ENCODE measurements around the gene SPOP.

The SPOP gene

DNA sequence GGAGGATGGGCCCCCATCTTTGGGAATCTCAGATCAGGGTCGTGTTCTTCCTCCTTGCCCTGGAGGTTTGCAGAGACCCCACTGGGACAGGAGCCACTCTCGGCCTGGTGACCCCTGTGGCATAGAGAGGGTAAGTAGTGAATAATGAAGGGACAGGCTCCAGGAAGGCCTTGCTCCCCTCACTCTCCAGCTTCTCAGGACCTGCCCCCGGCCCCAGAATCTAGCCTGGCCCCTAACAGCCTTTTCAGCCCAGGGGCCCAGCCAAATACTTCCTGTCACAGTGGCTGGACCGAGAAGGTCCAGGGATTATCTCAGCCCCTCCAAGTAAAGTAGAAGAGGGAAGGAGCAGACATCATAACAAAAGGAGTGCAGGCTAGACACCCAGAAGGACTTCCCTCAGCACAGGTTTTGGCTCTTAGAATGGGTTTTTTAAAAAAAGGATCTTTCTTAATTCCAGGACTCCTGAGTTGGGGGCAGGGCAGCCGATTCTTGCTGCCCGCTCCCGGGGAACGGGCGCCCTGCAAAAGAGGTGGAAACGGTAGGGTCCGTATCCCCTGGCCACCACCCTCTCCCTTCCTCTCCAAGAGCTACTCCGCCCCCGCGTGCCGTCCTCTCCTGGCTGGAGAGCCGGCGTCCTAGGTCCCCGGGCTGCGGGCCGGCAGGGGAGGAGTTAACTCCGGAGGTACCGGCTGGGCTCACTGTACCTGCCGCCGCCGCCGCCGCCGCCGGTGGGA, 102.8 kb downstream of the SPOP start:
- TF ChIP-seq, protein P1, sequence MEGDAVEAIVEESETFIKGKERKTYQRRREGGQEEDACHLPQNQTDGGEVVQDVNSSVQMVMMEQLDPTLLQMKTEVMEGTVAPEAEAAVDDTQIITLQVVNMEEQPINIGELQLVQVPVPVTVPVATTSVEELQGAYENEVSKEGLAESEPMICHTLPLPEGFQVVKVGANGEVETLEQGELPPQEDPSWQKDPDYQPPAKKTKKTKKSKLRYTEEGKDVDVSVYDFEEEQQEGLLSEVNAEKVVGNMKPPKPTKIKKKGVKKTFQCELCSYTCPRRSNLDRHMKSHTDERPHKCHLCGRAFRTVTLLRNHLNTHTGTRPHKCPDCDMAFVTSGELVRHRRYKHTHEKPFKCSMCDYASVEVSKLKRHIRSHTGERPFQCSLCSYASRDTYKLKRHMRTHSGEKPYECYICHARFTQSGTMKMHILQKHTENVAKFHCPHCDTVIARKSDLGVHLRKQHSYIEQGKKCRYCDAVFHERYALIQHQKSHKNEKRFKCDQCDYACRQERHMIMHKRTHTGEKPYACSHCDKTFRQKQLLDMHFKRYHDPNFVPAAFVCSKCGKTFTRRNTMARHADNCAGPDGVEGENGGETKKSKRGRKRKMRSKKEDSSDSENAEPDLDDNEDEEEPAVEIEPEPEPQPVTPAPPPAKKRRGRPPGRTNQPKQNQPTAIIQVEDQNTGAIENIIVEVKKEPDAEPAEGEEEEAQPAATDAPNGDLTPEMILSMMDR (IDR thresholded peaks at IDR 0.05; ENCODE audit: extremely low read depth, missing control alignments): no peak
- no peak for DNase-seq (ENCODE audit: low spot score)

DNA sequence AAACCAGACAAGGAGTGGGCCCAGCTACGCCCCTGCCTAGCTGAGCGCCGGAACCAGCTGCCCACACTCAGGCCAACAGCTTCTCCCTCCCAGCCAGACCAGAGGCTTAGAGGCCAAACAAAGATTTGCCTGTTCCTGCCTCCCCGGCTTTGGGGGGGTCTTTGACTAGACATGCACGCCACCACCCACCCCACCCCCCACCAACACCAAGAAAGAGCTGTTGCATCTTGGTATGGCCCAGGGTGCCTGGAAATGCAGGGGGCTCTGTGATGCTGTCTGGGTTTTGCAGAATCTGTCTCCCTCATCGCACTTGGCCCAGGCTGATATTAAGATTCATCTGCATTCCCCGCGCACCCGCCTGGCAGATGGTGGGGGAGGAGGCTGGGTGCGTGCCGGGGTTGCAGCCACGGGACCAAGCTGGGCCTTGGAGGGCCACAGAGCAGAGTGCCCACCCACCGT, 103.5 kb downstream of the SPOP start:
- TF ChIP-seq, protein P1 (IDR thresholded peaks at IDR 0.05; ENCODE audit: extremely low read depth, missing control alignments): no peak
- no peak for DNase-seq (ENCODE audit: low spot score)

DNA sequence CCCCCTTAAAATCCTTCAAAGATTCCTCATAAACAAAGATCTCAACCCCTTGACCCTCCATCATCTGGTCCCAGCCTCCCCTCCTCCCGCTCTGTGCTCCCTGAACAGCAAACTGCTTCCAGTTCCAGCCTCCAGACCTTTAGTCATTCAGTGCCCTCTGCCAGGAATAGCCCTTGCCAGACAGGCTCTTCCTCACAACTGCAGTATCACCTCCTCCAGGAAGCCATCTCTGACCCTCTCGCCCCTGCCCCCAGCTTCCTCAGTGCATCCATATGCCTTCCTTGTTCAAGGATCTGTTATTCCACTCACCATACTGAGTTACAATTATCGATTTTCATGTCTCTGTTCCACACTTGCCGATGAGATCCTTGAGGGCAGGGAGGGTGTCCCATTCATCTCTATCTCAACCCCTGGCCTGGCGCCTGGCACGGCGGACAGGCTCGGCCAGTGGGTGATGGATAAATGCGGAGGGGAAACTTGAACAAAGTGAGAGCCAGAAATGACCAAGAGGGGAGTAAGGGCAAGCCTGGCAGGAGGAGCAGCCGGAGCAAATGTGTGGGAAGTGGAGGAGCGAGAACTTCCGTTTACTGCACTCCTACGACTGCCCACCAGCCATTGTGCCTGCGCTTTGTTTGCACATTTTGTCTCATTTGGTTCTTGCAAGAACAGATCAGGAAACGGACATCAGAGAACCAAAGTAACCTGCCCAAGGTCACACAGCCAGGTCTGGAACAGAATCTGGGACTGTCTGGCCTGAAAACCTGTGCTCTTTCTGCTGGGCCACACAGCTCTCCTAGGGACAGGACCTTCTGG, 104.2 kb downstream of the SPOP start:
- DNase-seq (ENCODE audit: low spot score): no peak
- TF ChIP-seq, protein P1 (IDR thresholded peaks at IDR 0.05; ENCODE audit: extremely low read depth, missing control alignments): no peak

- TF ChIP-seq, protein P1 (IDR thresholded peaks at IDR 0.05; ENCODE audit: extremely low read depth, missing control alignments): no peak
- no peak for DNase-seq (ENCODE audit: low spot score)
Measured at GRCh38 chr17:49572806-49573420, 105.0 kb downstream of the SPOP start.

DNA sequence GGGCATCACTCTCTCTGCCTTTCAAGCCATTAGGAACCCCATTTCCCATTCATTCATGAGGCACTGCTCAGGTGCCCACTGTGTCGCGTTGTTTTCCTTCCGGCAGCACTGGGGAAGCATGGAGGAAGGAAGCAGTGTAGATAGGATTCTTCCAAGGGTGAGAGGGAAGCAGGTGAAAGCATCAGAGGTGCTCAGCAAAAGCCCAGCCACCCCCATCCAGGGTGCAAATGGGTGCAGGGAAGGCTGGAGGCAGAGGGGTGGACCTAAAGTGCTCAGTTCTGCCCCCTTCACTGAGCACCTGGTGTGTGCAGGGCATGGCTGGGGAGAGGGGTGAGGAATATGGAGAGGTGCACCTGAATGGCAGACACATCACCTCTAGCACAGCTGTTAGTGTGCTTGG, 105.7 kb downstream of the SPOP start:
- no peak for DNase-seq (ENCODE audit: low spot score)
- TF ChIP-seq, protein P1 (IDR thresholded peaks at IDR 0.05; ENCODE audit: extremely low read depth, missing control alignments): no peak

- no peak for DNase-seq (ENCODE audit: low spot score)
- TF ChIP-seq, protein P1 (IDR thresholded peaks at IDR 0.05; ENCODE audit: extremely low read depth, missing control alignments): no peak
Measured at GRCh38 chr17:49571764-49572163, 106.1 kb downstream of the SPOP start.

- TF ChIP-seq, protein P1 (IDR thresholded peaks at IDR 0.05; ENCODE audit: extremely low read depth, missing control alignments): no peak
- no peak for DNase-seq (ENCODE audit: low spot score)
Measured at GRCh38 chr17:49571283-49571682, 106.6 kb downstream of the SPOP start.
